ENCODE results near the gene RSBN1L. TPM values are rescaled to one million over a fixed set of nuclear protein-coding genes. Genes with fewer than 3 reads are reported as not detected.
A peak's percentile ranks its signal among the peaks of the same experiment; 100 is the strongest.

Gene RSBN1L
- total and polyA plus RNA-seq, 7 experiments from 2014 or later = 7.7 to 41.7 (median 21.9) TPM

GRCh38 chr7:77740257-77740656 lies 44.0 kb downstream of the RSBN1L start:
- H3K27me3 Mint-ChIP-seq = no peaks in the 10 kb centered on the region
- CTCF ChIA-PET = no interaction called here
- intact Hi-C loops (cut with micrococcal nuclease) = no loop called here
- H3K4me3 Mint-ChIP-seq = no peak overlapping the region
- H3K27ac Mint-ChIP-seq = peak overlapping the region in 1 of 9 donors; percentile 4
- H3K36me3 ChIP-seq (ENCODE audit: control insufficient read depth in 2 of 3, insufficient read depth in 3 of 3, low read length in 3 of 3) = peaks cover 0 to 12% (median 0%) of the 10 kb centered on the region in 3 experiments
- no peak overlapping the region for H3K4me3 ChIP-seq (ENCODE audit: low read length)
- no peaks in the 10 kb centered on the region for H3K27me3 ChIP-seq (ENCODE audit: control insufficient read depth in 2 of 2, insufficient read depth in 2 of 2, low read length in 2 of 2)
- H3K4me1 Mint-ChIP-seq = peaks cover 5 to 34% (median 8%) of the 10 kb centered on the region in 7 donors
- no peak overlapping the region for H3K27ac ChIP-seq (ENCODE audit: low read depth, low read length)
- DNase-seq (no peak), ATAC-seq (no peak)
- no peaks in the 10 kb centered on the region for H3K9me3 Mint-ChIP-seq
- no peaks in the 10 kb centered on the region for H3K4me1 ChIP-seq (ENCODE audit: control insufficient read depth in 2 of 2, insufficient read depth in 2 of 2, low read length in 2 of 2)
- H3K9me3 ChIP-seq (ENCODE audit: control insufficient read depth in 2 of 3, low read length in 3 of 3) = no peaks in the 10 kb centered on the region
- H3K36me3 Mint-ChIP-seq = peaks cover 0 to 29% (median 16%) of the 10 kb centered on the region in 5 donors
- POLR2A ChIA-PET = no interaction called here

GRCh38 chr7:77743518-77743917 lies 47.3 kb downstream of the RSBN1L start:
- Mint-ChIP-seq H3K27me3 (no peaks in the 10 kb centered on the region), H3K36me3 (peaks cover 0 to 36% (median 22%) of the 10 kb centered on the region in 5 donors), H3K27ac (peak overlapping the region in 1 of 9 donors; percentile 50), H3K4me1 (peaks cover 10 to 50% (median 32%) of the 10 kb centered on the region in 7 donors), H3K9me3 (peaks cover 0 to 2% (median 0%) of the 10 kb centered on the region in 11 donors), H3K4me3 (no peak overlapping the region)
- Histone ChIP-seq H3K36me3 (ENCODE audit: control insufficient read depth in 2 of 3, insufficient read depth in 3 of 3, low read length in 3 of 3) (peaks cover 0 to 3% (median 0%) of the 10 kb centered on the region in 3 experiments), H3K4me3 (ENCODE audit: low read length) (no peak overlapping the region), H3K4me1 (ENCODE audit: control insufficient read depth in 2 of 2, insufficient read depth in 2 of 2, low read length in 2 of 2) (peaks cover 0 to 6% of the 10 kb centered on the region in 2 donors), H3K27ac (ENCODE audit: low read depth, low read length) (no peak overlapping the region), H3K27me3 (ENCODE audit: control insufficient read depth in 2 of 2, insufficient read depth in 2 of 2, low read length in 2 of 2) (no peaks in the 10 kb centered on the region), H3K9me3 (ENCODE audit: control insufficient read depth in 2 of 3, low read length in 3 of 3) (no peaks in the 10 kb centered on the region)
- ChIA-PET CTCF (no interaction called here), POLR2A (interaction anchor here (1.1 kb wide), 1 partner anchor 14 kb away, joined by 3 read pairs; no protein-coding TSS in a partner anchor)
- ATAC-seq (no peak), DNase-seq (no peak)
- intact Hi-C loops (cut with micrococcal nuclease) = no loop called here

GRCh38 chr7:77745746-77746145 lies 49.5 kb downstream of the RSBN1L start:
- peaks cover 10 to 59% (median 45%) of the 10 kb centered on the region in 7 donors for H3K4me1 Mint-ChIP-seq
- no peak overlapping the region for H3K4me3 ChIP-seq (ENCODE audit: low read length)
- ATAC-seq = no peak
- peak overlapping the region in 4 of 9 donors; percentile 31 to 77 (median 34) for H3K27ac Mint-ChIP-seq
- H3K27me3 Mint-ChIP-seq = no peaks in the 10 kb centered on the region
- no peaks in the 10 kb centered on the region for H3K9me3 ChIP-seq (ENCODE audit: control insufficient read depth in 2 of 3, low read length in 3 of 3)
- intact Hi-C loops (cut with micrococcal nuclease) = no loop called here
- POLR2A ChIA-PET = no interaction called here
- CTCF ChIA-PET = no interaction called here
- peaks cover 5 to 44% (median 28%) of the 10 kb centered on the region in 5 donors for H3K36me3 Mint-ChIP-seq
- H3K9me3 Mint-ChIP-seq = peaks cover 0 to 2% (median 0%) of the 10 kb centered on the region in 11 donors
- H3K27me3 ChIP-seq (ENCODE audit: control insufficient read depth in 2 of 2, insufficient read depth in 2 of 2, low read length in 2 of 2) = no peaks in the 10 kb centered on the region
- DNase-seq = no peak
- no peak overlapping the region for H3K27ac ChIP-seq (ENCODE audit: low read depth, low read length)
- no peak overlapping the region for H3K4me3 Mint-ChIP-seq
- H3K36me3 ChIP-seq (ENCODE audit: control insufficient read depth in 2 of 3, insufficient read depth in 3 of 3, low read length in 3 of 3) = peaks cover 0 to 8% (median 0%) of the 10 kb centered on the region in 3 experiments
- peaks cover 0 to 6% of the 10 kb centered on the region in 2 donors for H3K4me1 ChIP-seq (ENCODE audit: control insufficient read depth in 2 of 2, insufficient read depth in 2 of 2, low read length in 2 of 2)

- Histone ChIP-seq H3K27ac (ENCODE audit: low read depth, low read length) (no peak overlapping the region), H3K4me1 (ENCODE audit: control insufficient read depth in 2 of 2, insufficient read depth in 2 of 2, low read length in 2 of 2) (peaks cover 0 to 6% of the 10 kb centered on the region in 2 donors), H3K36me3 (ENCODE audit: control insufficient read depth in 2 of 3, insufficient read depth in 3 of 3, low read length in 3 of 3) (peaks cover 0 to 8% (median 0%) of the 10 kb centered on the region in 3 experiments), H3K4me3 (ENCODE audit: low read length) (no peak overlapping the region), H3K27me3 (ENCODE audit: control insufficient read depth in 2 of 2, insufficient read depth in 2 of 2, low read length in 2 of 2) (no peaks in the 10 kb centered on the region), H3K9me3 (ENCODE audit: control insufficient read depth in 2 of 3, low read length in 3 of 3) (no peaks in the 10 kb centered on the region)
- ChIA-PET CTCF (interaction anchor here (1.2 kb wide), 1 partner anchor 95 kb away, joined by 3 read pairs; no protein-coding TSS in a partner anchor), POLR2A (no interaction called here)
- Mint-ChIP-seq H3K4me1 (peaks cover 13 to 64% (median 49%) of the 10 kb centered on the region in 7 donors), H3K36me3 (peaks cover 5 to 47% (median 30%) of the 10 kb centered on the region in 5 donors), H3K27me3 (no peaks in the 10 kb centered on the region), H3K4me3 (peak overlapping the region in 3 of 10 donors; percentile 0 to 28 (median 20)), H3K27ac (peak overlapping the region in 4 of 9 donors; percentile 32 to 87 (median 75)), H3K9me3 (peaks cover 0 to 2% (median 0%) of the 10 kb centered on the region in 11 donors)
- DNase-seq (no peak), ATAC-seq (no peak)
- intact Hi-C loops (cut with micrococcal nuclease) = no loop called here
Observed at GRCh38 chr7:77746164-77746823, 50.0 kb downstream of the RSBN1L start.

- H3K27ac ChIP-seq (ENCODE audit: low read depth, low read length) = no peak overlapping the region
- POLR2A ChIA-PET = no interaction called here
- no peaks in the 10 kb centered on the region for H3K27me3 Mint-ChIP-seq
- H3K4me1 Mint-ChIP-seq = peaks cover 13 to 67% (median 53%) of the 10 kb centered on the region in 7 donors
- intact Hi-C loops (cut with micrococcal nuclease) = no loop called here
- CTCF ChIA-PET = interaction anchor here (1.2 kb wide), 1 partner anchor 95 kb away, joined by 3 read pairs; no protein-coding TSS in a partner anchor
- H3K4me3 Mint-ChIP-seq = peak overlapping the region in 1 of 10 donors; percentile 0
- no peaks in the 10 kb centered on the region for H3K9me3 ChIP-seq (ENCODE audit: control insufficient read depth in 2 of 3, low read length in 3 of 3)
- H3K36me3 Mint-ChIP-seq = peaks cover 5 to 45% (median 29%) of the 10 kb centered on the region in 5 donors
- DNase-seq (no peak), ATAC-seq (no peak)
- no peaks in the 10 kb centered on the region for H3K27me3 ChIP-seq (ENCODE audit: control insufficient read depth in 2 of 2, insufficient read depth in 2 of 2, low read length in 2 of 2)
- peak overlapping the region in 3 of 9 donors; percentile 17 to 73 (median 25) for H3K27ac Mint-ChIP-seq
- peaks cover 0 to 2% (median 0%) of the 10 kb centered on the region in 11 donors for H3K9me3 Mint-ChIP-seq
- H3K36me3 ChIP-seq (ENCODE audit: control insufficient read depth in 2 of 3, insufficient read depth in 3 of 3, low read length in 3 of 3) = peaks cover 0 to 8% (median 0%) of the 10 kb centered on the region in 3 experiments
- H3K4me3 ChIP-seq (ENCODE audit: low read length) = no peak overlapping the region
- H3K4me1 ChIP-seq (ENCODE audit: control insufficient read depth in 2 of 2, insufficient read depth in 2 of 2, low read length in 2 of 2) = peaks cover 0 to 6% of the 10 kb centered on the region in 2 donors
Observed at GRCh38 chr7:77746824-77747165, 50.5 kb downstream of the RSBN1L start.

GRCh38 chr7:77747178-77747577 lies 50.9 kb downstream of the RSBN1L start:
- POLR2A ChIA-PET = no interaction called here
- CTCF ChIA-PET = interaction anchor here (1.2 kb wide), 1 partner anchor 96 kb away, joined by 3 read pairs; no protein-coding TSS in a partner anchor
- H3K4me3 ChIP-seq (ENCODE audit: low read length) = no peak overlapping the region
- intact Hi-C loops (cut with micrococcal nuclease) = no loop called here
- ATAC-seq = no peak
- peaks cover 0 to 8% (median 0%) of the 10 kb centered on the region in 3 experiments for H3K36me3 ChIP-seq (ENCODE audit: control insufficient read depth in 2 of 3, insufficient read depth in 3 of 3, low read length in 3 of 3)
- DNase-seq = no peak
- Mint-ChIP-seq H3K36me3 (peaks cover 5 to 41% (median 25%) of the 10 kb centered on the region in 5 donors), H3K4me3 (no peak overlapping the region), H3K9me3 (peaks cover 0 to 2% (median 0%) of the 10 kb centered on the region in 11 donors), H3K27ac (peak overlapping the region in 5 of 9 donors; percentile 25 to 72 (median 71)), H3K27me3 (no peaks in the 10 kb centered on the region), H3K4me1 (peaks cover 16 to 67% (median 55%) of the 10 kb centered on the region in 7 donors)
- H3K27ac ChIP-seq (ENCODE audit: low read depth, low read length) = no peak overlapping the region
- no peaks in the 10 kb centered on the region for H3K9me3 ChIP-seq (ENCODE audit: control insufficient read depth in 2 of 3, low read length in 3 of 3)
- no peaks in the 10 kb centered on the region for H3K27me3 ChIP-seq (ENCODE audit: control insufficient read depth in 2 of 2, insufficient read depth in 2 of 2, low read length in 2 of 2)
- H3K4me1 ChIP-seq (ENCODE audit: control insufficient read depth in 2 of 2, insufficient read depth in 2 of 2, low read length in 2 of 2) = peaks cover 0 to 9% of the 10 kb centered on the region in 2 donors
